ENCODE measurements around the gene COL23A1.

The COL23A1 gene

DNA sequence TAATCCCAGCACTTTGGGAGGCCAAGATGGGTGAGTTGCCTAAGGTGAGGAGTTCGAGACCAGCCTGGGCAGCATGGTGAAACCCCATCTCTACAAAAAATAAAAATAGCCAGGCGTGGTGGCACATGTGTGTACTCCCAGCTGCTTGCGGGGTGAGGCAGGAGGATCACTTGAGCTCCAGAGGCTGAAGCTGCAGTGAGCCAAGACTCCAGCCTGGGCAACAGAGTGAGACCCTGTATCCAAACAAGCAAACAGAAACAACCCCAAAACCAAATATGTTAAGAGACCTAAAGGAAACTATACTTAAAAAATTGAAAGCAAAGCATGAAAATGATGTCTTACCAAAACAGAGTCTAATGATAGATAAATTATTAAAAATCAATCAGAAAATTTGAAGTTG lies 373.4 kb downstream of the COL23A1 start:
- FAIRE-seq (no peak), DNase-seq (ENCODE audit: extremely low spot score, insufficient read length, low read depth) (no peak)

- DNase-seq (ENCODE audit: extremely low spot score, insufficient read length, low read depth) (no peak), FAIRE-seq (no peak)
Observed at GRCh38 chr5:178216088-178216534, 374.1 kb downstream of the COL23A1 start.

- no peak for FAIRE-seq
- no peak for DNase-seq (ENCODE audit: extremely low spot score, insufficient read length, low read depth)
Observed at GRCh38 chr5:178215280-178216002, 374.8 kb downstream of the COL23A1 start.

GRCh38 chr5:178214160-178214803 lies 375.9 kb downstream of the COL23A1 start:
- FAIRE-seq (no peak), DNase-seq (ENCODE audit: extremely low spot score, insufficient read length, low read depth) (no peak)

DNA sequence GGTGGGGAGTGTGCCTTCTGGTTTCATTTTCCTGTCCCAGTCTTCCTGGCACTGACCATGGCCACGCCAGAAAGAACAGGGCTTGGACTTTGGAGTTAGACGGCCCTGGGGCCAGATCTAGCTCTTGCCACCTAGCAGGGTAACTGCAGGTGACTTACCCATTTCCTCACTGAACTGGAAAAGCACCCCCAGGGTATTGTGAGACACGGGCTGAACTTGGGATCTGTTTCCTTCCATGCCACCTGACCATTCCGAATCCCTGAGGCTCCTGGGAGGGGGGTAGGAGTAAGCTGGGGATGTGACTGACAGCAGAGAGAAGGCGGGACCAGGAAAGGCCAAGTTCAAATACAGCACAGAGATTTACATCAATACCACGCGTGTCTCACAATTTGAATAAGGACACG lies 376.4 kb downstream of the COL23A1 start:
- FAIRE-seq (no peak), DNase-seq (ENCODE audit: extremely low spot score, insufficient read length, low read depth) (no peak)

GRCh38 chr5:178213003-178213461 lies 377.2 kb downstream of the COL23A1 start:
- DNase-seq (ENCODE audit: extremely low spot score, insufficient read length, low read depth) (no peak), FAIRE-seq (no peak)

- FAIRE-seq, result no peak
- no peak for DNase-seq (ENCODE audit: extremely low spot score, insufficient read length, low read depth)
Observed at GRCh38 chr5:178212241-178213002, 377.8 kb downstream of the COL23A1 start.

DNA sequence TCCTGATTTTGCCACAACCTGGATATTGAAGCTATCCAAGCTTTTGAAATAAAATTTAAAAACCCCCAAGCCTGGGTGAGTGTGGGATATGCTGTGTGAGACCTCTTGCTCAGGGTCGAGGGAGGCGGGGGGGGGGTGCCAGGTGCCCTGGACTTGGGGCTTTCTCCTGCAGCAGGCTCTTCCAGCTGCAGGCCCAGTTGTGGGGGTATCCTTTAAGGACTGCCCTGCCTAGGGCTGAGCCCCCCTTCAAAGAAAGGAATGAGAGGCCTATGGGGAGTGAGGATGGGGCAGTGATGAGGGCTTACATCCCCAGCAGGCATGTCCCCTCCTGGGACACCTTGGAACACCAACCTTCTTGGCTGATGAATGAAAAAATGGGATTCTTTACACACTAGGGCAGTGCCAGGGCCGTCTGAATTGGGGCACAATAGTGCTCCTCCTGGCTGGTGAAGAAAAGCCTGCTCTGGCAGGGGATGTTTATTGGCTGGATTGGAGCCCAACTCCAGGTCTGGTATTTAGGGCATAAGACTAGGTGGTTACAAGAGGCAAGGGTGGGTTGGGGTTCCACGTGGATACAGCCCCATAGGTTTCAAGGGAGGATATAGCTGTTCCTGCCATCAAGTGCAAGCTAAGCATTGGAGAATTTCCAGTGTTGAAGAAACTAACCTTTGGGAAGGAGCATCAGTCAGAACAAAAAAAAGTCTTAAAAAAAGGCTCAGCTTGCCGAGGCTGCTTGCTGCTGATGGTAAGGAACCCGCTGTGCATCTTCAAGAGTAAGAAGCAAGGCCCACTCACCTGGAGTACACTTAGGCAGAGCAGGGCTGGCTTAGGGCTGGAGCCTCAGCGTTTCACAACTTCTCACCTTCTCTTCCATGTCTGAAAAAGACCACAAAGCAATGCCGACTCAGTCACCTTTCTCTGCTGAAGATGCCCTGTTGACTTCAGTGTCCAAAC lies 378.8 kb downstream of the COL23A1 start:
- FAIRE-seq, result no peak
- DNase-seq (ENCODE audit: extremely low spot score, insufficient read length, low read depth), result no peak

DNA sequence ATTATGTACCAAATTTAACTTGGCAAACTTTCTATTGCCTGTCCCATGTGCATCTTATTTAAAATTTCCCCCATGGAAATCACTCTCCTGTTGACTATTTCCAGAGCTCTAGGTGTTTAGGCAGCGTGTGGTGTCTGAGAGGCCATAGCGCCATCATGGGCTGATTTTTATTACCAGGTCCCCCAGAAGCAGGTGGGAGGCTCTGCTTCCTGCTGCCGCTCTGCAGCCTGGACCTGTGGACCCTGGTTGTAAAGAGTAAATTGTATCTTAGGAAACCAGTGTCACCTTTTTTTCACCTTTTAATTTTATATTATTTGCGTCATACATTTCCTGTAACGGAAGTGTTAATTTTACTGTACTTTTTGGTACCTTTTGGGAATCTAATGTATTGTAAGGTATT lies 379.5 kb downstream of the COL23A1 start:
- DNase-seq (ENCODE audit: extremely low spot score, insufficient read length, low read depth) (no peak), FAIRE-seq (no peak)

GRCh38 chr5:178210073-178210535 lies 380.1 kb downstream of the COL23A1 start:
- no peak for FAIRE-seq

GRCh38 chr5:178209334-178210072 lies 380.7 kb downstream of the COL23A1 start:
- FAIRE-seq (no peak), DNase-seq (ENCODE audit: extremely low spot score, insufficient read length, low read depth) (no peak)

More at GRCh38 chr5:178210073-178210535, 380.1 kb downstream of the COL23A1 start:
- no peak for DNase-seq (ENCODE audit: extremely low spot score, insufficient read length, low read depth)

DNA sequence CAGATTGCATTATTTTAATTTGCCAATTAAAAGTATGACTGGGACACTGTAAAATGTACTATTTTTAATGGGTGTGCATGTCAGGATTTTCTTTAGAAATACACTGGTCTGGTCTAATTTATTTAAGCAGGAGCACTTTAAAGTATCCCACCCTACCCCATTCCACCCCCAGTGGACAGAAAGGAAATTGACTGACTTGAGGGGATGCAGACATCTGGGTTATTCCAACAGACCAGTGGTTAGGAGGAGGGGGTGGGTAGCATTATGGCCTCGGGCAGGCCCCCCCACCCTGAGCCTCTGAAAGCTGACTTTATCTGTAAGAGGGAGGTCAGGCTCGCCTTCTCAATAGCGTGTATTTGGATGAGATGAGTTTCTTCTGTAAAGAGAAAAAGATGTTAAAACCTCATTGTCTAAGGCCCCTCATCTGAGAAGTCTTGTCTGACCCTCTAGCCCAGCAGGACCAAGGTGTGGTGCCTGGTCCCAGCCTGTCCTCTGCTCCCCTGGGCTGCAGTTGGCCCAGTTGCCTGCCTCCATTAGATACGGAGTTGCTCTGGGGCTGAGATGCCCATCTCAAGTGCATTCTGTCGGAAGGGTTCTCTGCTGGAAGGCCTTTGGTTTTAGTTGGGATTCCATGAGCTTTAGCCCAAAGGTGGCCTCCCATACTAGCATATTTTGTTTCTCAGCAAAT lies 381.5 kb downstream of the COL23A1 start:
- FAIRE-seq, result no peak

DNA sequence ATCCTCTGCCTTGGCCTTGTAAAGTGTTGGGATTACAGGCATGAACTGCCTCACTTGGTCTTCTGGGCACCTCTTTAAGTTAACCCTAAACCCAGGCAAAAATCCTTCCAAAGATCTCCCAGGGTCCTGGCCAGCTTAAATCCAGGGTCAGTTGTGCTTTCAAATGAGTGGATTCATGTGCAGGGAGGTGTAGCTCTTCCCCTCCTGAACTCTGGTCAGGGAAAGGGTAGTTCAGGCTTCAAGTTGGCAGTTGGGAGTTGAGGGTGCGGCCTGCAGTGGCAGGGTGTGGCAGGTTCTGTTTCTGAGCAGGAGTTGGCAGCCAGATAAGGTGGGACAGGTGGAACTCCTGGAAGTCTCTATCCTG lies 382.3 kb downstream of the COL23A1 start:
- no peak for FAIRE-seq

More for the DNA sequence above, 381.5 kb downstream of the COL23A1 start:
- no peak for DNase-seq (ENCODE audit: extremely low spot score, insufficient read length, low read depth)

DNA sequence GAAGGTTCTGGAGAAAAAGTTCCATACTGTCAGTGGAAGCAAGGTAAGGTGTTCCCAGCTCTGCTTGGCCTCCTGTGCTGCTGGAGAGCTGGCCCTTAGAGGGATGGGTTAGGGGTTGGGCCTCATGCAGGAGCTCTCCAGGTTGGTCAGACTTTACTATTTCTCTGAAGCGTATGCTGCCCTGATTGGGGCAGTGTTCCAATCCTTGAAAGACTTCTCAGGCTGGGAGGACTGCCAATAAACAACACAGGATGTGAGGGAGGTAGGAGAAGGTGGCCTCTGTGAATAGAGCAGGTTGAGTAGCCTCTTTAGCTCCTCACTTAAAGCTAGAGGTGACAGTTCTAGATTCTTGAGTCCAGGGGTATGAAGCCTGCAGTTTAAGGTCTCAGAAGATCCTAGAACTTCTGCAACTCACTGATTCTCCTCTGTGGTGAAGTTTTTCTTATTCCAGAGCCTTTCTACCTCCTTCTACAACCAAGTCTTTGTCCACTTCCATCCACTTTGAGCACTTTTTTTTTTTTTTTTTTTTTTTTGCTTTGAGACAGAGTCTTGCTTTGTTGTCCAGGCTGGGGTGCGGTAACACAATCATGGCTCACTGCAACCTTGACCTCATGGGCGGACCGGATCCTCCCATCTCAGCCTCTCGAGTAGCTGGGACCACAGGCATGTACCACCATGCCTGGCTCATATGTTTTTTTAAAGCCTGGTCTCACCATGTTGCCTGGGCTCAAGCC lies 382.8 kb downstream of the COL23A1 start:
- no peak for FAIRE-seq
- no peak for DNase-seq (ENCODE audit: extremely low spot score, insufficient read length, low read depth)

More for the DNA sequence above, 382.3 kb downstream of the COL23A1 start:
- no peak for DNase-seq (ENCODE audit: extremely low spot score, insufficient read length, low read depth)

DNA sequence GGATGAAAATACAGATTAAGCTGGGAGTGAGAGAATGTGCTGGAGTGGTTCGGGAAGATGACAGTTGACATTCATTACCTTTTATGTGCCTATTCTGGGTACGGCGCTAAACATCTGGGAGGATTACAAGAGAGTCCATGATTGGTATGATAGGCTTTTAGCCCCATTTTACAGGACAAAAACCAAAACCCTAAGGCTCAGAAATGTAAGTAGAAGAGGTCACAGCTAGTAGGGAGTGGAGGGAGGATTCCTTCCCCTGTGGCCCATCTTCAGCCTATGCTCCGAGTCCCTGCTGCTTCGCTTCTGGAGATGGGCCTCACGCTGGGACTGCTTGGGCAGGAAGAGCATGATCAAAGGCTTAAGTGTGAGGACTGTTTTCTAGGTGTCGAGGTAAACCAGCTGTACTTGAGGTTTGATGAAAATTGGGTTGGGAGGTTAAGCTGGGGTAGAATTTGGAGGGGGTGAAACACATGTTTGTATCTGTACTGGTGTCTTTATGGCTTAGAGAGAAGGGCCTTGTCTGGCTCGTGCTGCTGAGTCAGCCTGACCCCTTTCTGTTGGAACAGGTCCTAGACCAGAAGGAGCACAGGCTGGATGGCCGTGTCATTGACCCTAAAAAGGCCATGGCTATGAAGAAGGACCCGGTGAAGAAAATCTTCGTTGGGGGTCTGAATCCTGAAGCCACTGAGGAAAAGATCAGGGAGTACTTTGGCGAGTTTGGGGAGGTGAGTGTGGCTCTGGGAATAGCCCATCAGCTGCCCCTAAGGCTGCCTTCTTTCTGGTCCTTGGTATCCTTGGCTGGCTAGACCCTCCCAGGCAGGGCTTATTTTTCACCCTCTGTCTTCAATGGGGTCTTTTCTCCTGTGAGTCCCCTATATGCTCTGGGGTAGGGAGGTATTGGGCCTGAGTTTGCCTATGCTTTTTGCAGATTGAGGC lies 383.8 kb downstream of the COL23A1 start:
- no peak for DNase-seq (ENCODE audit: extremely low spot score, insufficient read length, low read depth)
- no peak for FAIRE-seq

DNA sequence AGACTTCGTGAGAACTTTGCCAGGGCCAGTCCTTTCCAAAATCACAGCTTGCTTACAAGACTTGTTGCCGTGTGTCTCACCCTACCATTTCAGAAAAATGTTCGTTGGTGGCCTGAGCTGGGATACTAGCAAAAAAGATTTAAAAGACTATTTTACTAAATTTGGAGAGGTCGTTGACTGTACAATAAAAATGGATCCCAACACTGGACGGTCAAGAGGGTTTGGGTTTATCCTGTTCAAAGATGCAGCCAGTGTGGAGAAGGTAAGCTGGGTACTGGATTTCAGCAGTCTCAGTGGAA lies 384.5 kb downstream of the COL23A1 start:
- FAIRE-seq, result no peak
- no peak for DNase-seq (ENCODE audit: extremely low spot score, insufficient read length, low read depth)

Data from GM18507 (cell line).